Measurements from ENCODE around the gene KCNMA1.

- TF ChIP-seq CTCF (IDR thresholded peaks at IDR 0.05) (no peak), POLR2AphosphoS5 (IDR thresholded peaks at IDR 0.05) (no peak)
These were observed 447.3 kb downstream of the KCNMA1 start for GRCh38 chr10:77190291-77190690.
